Fibroblast of pulmonary artery (primary cell): ENCODE data around the gene COCH.

Experiments used
- DNase-seq: peaks from one replicate; pipeline ENCODE4 v3.0.0-alpha.2; 2010; ENCODE audit warnings: low read depth
- H3K4me3 ChIP-seq: replicated peaks from 2 replicates; pipeline ENCODE4 v1.5.1; 2011; ENCODE audit warnings: low read depth, mild to moderate bottlenecking, control low read depth, low read length, moderate library complexity
- CTCF ChIP-seq: IDR thresholded peaks from 2 replicates; pipeline ENCODE4 v1.5.1; 2011; ENCODE audit warnings: mild to moderate bottlenecking, control low read depth, low read length, inconsistent platforms; ENCODE audit errors: missing control alignments

Gene COCH

GRCh38 chr14:30848449-30849240 lies 25.7 kb upstream of the COCH start:
- no peak for TF ChIP-seq CTCF
- no peak overlapping the region for H3K4me3 ChIP-seq
- no peak for DNase-seq

GRCh38 chr14:30849354-30849753 lies 25.0 kb upstream of the COCH start:
- DNase-seq: no peak
- no peak for TF ChIP-seq CTCF
- H3K4me3 ChIP-seq: no peak overlapping the region

- TF ChIP-seq CTCF: no peak
- H3K4me3 ChIP-seq: no peak overlapping the region
- no peak for DNase-seq
Observed at GRCh38 chr14:30849983-30850382, 24.4 kb upstream of the COCH start.

GRCh38 chr14:30853946-30854345 lies 20.4 kb upstream of the COCH start:
- no peak overlapping the region for H3K4me3 ChIP-seq
- TF ChIP-seq CTCF: no peak
- no peak for DNase-seq

- no peak for TF ChIP-seq CTCF
- no peak overlapping the region for H3K4me3 ChIP-seq
- no peak for DNase-seq
Observed at GRCh38 chr14:30854492-30854891, 19.9 kb upstream of the COCH start.

GRCh38 chr14:30855345-30856037 lies 18.9 kb upstream of the COCH start:
- no peak for DNase-seq
- H3K4me3 ChIP-seq: no peak overlapping the region
- no peak for TF ChIP-seq CTCF
